PC-3 (cell line): Measurements from ENCODE around the gene CRYBB3.

Experiments used
- EZH2 ChIP-seq: fragments of 300-600 bp; sonication (generic); IDR thresholded peaks from one replicate; pipeline ENCODE4 v1.6.1; 2017; ENCODE audit warnings: antibody characterized with exemption, mild to moderate bottlenecking, low read length; ENCODE audit not compliant: unreplicated experiment
- TF ChIP-seq, protein P1 (sequence below): fragments of 300-600 bp; sonication (generic); conservative IDR thresholded peaks from 2 replicates; pipeline ENCODE4 v1.5.1; 2017; ENCODE audit warnings: antibody characterized with exemption, low read depth, mild to moderate bottlenecking, low read length

- TF ChIP-seq, protein P1, sequence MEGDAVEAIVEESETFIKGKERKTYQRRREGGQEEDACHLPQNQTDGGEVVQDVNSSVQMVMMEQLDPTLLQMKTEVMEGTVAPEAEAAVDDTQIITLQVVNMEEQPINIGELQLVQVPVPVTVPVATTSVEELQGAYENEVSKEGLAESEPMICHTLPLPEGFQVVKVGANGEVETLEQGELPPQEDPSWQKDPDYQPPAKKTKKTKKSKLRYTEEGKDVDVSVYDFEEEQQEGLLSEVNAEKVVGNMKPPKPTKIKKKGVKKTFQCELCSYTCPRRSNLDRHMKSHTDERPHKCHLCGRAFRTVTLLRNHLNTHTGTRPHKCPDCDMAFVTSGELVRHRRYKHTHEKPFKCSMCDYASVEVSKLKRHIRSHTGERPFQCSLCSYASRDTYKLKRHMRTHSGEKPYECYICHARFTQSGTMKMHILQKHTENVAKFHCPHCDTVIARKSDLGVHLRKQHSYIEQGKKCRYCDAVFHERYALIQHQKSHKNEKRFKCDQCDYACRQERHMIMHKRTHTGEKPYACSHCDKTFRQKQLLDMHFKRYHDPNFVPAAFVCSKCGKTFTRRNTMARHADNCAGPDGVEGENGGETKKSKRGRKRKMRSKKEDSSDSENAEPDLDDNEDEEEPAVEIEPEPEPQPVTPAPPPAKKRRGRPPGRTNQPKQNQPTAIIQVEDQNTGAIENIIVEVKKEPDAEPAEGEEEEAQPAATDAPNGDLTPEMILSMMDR = no peak
- no peak for TF ChIP-seq EZH2
Measured at GRCh38 chr22:25187469-25187868, 12.2 kb upstream of the CRYBB3 start.
